ENCODE data around the gene TTC33.
"Not testable (repeated sequence)": the region's sequence is repeated elsewhere in the genome, so short reads cannot be mapped to it uniquely, and the experiment has no call there.

Gene TTC33

DNA sequence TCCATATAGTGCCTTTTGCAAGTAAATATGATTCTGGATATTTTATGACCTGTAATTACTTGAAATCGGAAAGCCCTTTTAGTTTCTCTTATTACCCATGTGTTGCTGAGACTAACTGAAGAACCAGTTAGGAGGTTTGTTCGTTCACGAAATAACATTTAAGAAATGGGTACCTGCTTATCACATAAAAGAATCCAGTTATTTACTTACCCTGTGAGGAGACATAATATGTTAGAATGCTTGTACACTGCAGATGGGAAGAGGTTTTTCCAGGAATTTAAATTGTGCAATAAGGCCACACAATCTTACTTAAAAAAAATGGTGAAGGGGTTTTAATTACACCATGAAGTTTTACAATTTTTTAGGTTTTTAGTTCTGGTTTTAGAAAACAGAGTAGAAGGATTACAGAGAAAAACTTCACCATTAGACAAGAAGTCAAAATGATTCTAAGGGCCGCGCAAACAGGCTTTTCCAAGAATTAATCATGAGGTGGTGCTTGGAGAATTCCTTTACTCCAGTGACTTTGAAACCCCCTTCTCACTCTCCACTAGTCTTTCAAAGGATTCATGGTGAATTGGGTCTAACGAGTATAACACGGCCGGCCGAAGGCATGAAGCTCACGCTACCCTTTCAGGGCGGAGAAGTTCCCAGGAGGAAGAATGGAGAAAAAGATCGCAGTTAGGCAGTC, 77.2 kb downstream of the TTC33 start:
- DNase-seq, result peak; percentile 2

DNA sequence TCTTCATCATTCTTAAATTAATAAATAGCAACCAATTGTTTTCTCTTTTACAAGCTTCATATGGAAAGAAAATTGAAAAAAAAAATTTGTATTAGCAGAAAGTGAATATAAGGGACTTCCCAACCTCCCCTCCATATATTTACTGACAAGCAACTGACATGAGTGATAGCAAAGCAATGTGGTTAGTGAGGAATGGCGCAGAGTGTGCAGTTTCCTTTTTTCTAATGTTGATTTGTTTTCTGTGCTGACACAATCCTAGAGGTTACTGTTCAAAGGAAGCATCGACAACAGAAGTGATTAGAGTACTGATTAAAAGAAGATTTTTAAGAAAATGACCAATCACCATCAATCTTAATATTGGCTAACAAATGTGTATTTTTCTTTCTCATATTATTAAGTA, 77.7 kb downstream of the TTC33 start:
- DNase-seq, result no peak

DNA sequence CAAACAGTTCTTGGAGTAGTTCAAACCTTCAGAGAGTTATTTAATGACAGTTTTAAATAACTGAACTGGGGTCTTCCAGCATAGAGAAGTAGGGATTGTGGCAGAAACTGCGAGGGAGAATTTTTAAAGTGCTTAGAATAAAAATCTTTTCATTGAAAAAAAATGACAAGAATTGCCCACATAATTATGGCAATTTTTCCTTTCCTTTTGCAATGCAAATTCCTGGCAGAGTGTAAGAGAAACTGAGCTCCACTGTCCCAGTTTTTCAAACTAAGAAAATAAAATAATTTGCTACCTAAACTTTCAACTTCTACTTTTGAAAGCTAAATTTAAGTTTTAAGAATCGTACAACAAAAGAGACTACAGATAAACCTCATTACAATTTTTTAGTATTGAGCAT, 78.3 kb downstream of the TTC33 start:
- no peak for DNase-seq

- DNase-seq, result peak; percentile 38
Observed at GRCh38 chr5:40676613-40677343, 79.0 kb downstream of the TTC33 start.

GRCh38 chr5:40675396-40676133, 80.2 kb downstream of the TTC33 start:
- DNase-seq, result no peak

DNA sequence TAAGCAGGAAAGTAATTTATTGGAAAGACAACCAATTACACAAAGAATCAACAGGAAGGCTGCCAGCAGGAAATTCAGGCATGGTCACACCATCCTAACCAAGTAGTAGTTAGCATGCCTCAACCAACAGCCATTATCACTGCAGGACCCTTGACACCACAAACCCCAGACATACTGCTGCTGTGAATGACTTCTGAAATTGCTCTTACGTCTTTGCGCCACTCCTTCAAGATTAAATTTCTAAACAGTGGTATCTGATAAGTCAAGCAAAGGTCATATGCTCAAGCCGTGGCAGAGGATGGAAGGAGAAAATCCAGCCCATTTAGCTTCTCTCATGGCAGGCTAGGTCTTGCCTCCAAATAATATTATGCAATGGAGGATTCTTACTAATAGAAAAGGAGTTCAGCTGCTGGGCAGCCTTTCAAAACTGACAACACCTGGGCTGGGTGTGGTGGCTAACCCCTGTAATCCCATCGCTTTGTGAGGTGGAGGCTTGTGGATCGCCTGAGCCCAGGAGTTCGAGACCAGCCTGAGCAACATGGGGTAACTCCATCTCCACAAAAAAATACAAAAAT, 81.0 kb downstream of the TTC33 start:
- DNase-seq, result no peak

GRCh38 chr5:40672425-40672824, 83.3 kb downstream of the TTC33 start:
- DNase-seq, result no peak

DNA sequence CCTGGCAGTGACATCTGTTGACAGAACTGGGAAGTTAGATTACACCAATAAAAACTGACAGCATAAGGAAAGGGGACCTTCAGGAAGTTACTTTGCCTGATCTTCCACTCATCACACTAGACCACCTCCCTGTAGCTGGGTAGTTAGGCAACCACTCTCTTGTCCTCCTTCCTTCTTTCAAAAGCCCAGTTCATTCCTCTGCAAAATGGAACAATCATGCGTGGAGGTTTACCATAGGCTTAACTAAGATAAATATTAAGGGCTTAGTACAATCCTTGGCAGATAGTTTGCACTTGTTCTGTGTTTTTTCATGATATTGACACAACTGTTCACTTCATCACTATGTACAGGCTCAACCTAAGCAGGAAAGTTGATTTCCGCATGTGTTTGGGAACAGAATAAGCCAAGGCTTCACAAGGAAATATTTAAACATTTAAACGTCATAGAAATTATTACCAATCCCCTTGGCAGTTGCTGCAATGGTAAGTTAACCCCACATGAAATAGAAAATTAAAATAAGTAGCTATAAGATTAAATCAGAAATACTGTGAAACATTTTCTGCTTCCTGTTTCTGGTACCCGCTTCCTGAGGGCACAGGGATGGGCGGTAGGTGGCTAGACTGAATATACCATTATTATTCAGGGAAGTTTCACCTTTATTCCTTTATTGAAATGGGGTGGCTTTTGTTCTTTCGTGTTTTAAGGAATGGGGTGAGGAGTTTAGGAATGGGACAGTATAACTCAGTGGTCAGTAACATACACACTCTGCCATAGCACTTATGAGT, 86.0 kb downstream of the TTC33 start:
- DNase-seq, result no peak

DNA sequence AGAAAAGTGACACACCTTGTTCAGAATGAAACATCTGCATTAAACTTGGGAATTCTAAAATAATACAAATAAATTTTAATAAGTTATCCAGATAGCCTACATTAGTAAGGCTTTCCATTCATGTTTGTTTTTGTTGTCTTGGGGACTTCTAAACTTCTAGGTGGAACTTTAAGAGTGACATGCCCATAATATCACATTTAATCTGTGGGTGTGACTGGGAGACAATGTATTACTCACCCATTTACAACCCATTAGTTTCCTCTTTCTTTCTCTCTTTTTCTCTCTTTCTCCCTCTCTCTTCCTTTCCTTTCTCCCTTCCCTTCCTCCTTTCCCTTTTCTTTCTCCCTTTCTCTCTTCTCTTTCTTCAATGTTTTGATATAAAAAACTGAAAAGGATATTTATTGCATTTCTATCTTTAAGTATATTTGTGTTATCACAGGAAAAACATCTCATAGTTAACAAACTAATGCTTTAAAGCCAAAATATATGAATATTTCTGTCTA, 88.5 kb downstream of the TTC33 start:
- DNase-seq, result no peak

- DNase-seq, result no peak
Observed at GRCh38 chr5:40666657-40667056, 89.1 kb downstream of the TTC33 start.

- DNase-seq, result no peak
Observed at GRCh38 chr5:40665635-40666298, 90.0 kb downstream of the TTC33 start.

GRCh38 chr5:40660751-40661150, 95.0 kb downstream of the TTC33 start:
- no peak for DNase-seq

GRCh38 chr5:40656766-40657165, 99.0 kb downstream of the TTC33 start:
- DNase-seq, result no peak

- not testable (repeated sequence) for DNase-seq
Observed at GRCh38 chr5:40656091-40656490, 99.7 kb downstream of the TTC33 start.

- no peak for DNase-seq
Observed at GRCh38 chr5:40655138-40655537, 100.6 kb downstream of the TTC33 start.

DNA sequence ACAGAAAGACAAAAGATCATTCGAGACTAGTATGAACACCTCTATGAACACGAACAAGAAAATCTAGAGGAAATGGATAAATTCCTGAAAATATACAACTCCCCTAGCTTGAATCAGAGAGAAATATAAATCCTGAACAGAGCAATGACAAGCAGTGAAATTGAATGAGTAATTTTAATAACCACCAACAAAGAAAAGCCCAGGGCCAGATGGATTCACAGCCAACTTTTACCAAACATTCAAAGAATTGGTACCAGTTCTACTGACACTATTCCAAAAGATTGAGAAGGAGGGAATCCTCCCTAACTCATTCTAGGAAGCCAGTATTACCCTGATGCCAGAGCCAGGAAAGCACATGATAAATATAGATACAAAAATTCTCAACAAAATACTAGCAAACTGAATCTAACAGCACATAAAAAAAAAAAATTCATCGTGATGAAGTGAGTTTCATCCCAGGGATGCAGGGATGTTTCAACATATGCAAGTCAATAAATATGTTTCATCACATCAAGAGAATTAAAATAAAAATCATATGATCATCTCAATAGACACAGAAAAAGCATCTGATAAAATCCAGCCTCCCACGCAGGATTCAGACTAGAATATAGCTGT, 101.3 kb downstream of the TTC33 start:
- no peak for DNase-seq

DNA sequence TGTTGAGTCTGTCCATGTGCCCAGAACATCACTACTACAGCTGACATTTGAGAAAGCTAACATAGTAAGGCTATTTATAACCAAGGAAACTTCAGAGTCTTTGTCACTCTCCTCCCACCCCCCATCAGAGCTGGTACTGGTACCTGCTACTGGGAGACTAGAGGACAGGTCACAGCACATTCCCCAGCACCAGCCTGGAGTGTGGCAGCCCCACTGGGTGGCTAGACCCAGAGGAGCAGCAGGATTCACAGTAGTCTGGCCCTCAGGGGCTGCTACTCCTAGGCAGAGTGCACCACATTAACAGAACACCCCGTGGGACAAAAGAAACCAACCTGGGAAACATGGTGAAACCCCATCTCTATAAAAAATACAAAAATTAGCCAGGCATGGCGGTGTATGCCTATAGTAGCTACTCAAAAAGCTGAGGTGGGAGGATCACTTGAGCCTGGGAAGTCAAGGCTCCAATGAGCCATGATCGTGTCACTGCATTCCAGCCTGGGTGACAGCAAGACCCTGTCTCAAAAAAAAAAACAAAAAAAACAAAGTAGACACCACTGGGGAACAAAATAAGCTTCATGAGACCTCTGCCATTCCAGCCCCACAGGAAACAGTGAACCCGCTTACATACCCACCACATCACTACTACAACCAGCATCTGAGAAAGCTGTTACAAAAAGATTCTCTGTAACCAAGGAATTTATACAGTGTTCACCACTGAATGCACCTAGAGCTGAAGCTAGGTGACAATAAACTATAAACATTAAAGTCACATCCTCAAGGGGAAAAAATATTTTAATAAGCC, 102.3 kb downstream of the TTC33 start:
- DNase-seq, result no peak

- no peak for DNase-seq
Observed at GRCh38 chr5:40652441-40653220, 103.1 kb downstream of the TTC33 start.

- no peak for DNase-seq
Observed at GRCh38 chr5:40651201-40651600, 104.6 kb downstream of the TTC33 start.

Data from NCI-H2227 treated with DMSO at 0.1 percent for 48 hours (cell line).